Measurements from ENCODE around the gene AMACR.

- TF ChIP-seq CTCF (IDR thresholded peaks at IDR 0.05; ENCODE audit: extremely low read depth in 1 of 2, insufficient read depth in 1 of 2, low read depth in 1 of 2, low read length in 2 of 2) (no peak), EZH2 (IDR thresholded peaks at IDR 0.05; ENCODE audit: borderline replicate concordance, low read depth, low read length, severe bottlenecking) (no peak)
Observed at GRCh38 chr5:34047143-34047542, 39.3 kb upstream of the AMACR start.
